GM23338 (cell line): ENCODE data around the gene TRIO.

Source experiments
- CREB1 ChIP-seq: fragments of 250-450 bp; sonication (Bioruptor Pico); IDR thresholded peaks from 2 replicates; pipeline ENCODE4 v1.5.0; 2020; ENCODE audit warnings: low read depth, mild to moderate bottlenecking, moderate library complexity
- CTCF ChIP-seq, 2 experiments: fragments of 200-600 bp in 1 of 2; sonication (generic) in 1 of 2; conservative IDR thresholded peaks; 2 replicates each; pipeline versions ENCODE4 v1.5.1 to v1.6.1; 2016 to 2017; ENCODE audit warnings: antibody characterized with exemption in 2 of 2, low read depth in 2 of 2, mild to moderate bottlenecking in 2 of 2, moderate library complexity in 1 of 2
- ETS1 ChIP-seq: IDR thresholded peaks from 2 replicates; pipeline ENCODE4 v1.6.1; 2016; ENCODE audit warnings: antibody characterized with exemption
- EZH2 ChIP-seq: fragments of 200-600 bp; sonication (generic); IDR thresholded peaks from one replicate; pipeline ENCODE4 v1.8.0; 2017; ENCODE audit warnings: antibody characterized with exemption, mild to moderate bottlenecking, low read depth; ENCODE audit not compliant: unreplicated experiment
- EZH2phosphoT487 ChIP-seq: fragments of 200-600 bp; sonication (generic); IDR thresholded peaks from one replicate; pipeline ENCODE4 v1.8.1; 2018; ENCODE audit warnings: antibody characterized with exemption; ENCODE audit not compliant: unreplicated experiment
- JUNB ChIP-seq: IDR thresholded peaks from one replicate; pipeline ENCODE4 v1.6.1; 2016; ENCODE audit warnings: antibody characterized with exemption; ENCODE audit not compliant: unreplicated experiment
- NANOG ChIP-seq: IDR thresholded peaks from 2 replicates; pipeline ENCODE4 v1.6.1; 2016; ENCODE audit warnings: antibody characterized with exemption, borderline replicate concordance
- POLR2AphosphoS5 ChIP-seq: IDR thresholded peaks from 2 replicates; pipeline ENCODE4 v1.6.1; 2016; ENCODE audit warnings: antibody characterized with exemption, low read depth
- REST ChIP-seq: IDR thresholded peaks from one replicate; pipeline ENCODE4 v1.6.1; 2018; ENCODE audit warnings: antibody characterized with exemption; ENCODE audit not compliant: unreplicated experiment
- STAT1 ChIP-seq: IDR thresholded peaks from one replicate; pipeline ENCODE4 v1.6.1; 2016; ENCODE audit warnings: antibody characterized with exemption; ENCODE audit not compliant: unreplicated experiment
- ZNF114 ChIP-seq: fragments of 250-450 bp; sonication (Bioruptor Pico); IDR thresholded peaks from 2 replicates; pipeline ENCODE4 v1.5.0; 2020; ENCODE audit warnings: mild to moderate bottlenecking, moderate library complexity
- ZNF331 ChIP-seq: fragments of 250-450 bp; sonication (Bioruptor Pico); IDR thresholded peaks from 2 replicates; pipeline ENCODE4 v1.5.0; 2020; ENCODE audit warnings: low read depth, mild to moderate bottlenecking, moderate library complexity
- ZNF462 ChIP-seq: fragments of 250-450 bp; sonication (Bioruptor Pico); IDR thresholded peaks from 2 replicates; pipeline ENCODE4 v1.5.0; 2020; ENCODE audit warnings: mild to moderate bottlenecking, moderate library complexity

- no peak for TF ChIP-seq CTCF (conservative IDR thresholded peaks at IDR 0.05; ENCODE audit: low read depth in 2 of 2)
- TF ChIP-seq POLR2AphosphoS5, result no peak
- no peak for TF ChIP-seq REST
- no peak for TF ChIP-seq EZH2
- TF ChIP-seq CREB1 (CRISPR knock-in tag), result no peak
- no peak for TF ChIP-seq ZNF114 (CRISPR knock-in tag)
- no peak for TF ChIP-seq EZH2phosphoT487
- no peak for TF ChIP-seq STAT1
- TF ChIP-seq ZNF331, result no peak
- TF ChIP-seq ETS1, result no peak
- TF ChIP-seq JUNB, result no peak
- no peak for TF ChIP-seq NANOG
- TF ChIP-seq ZNF462, result no peak
These were observed 165.4 kb downstream of the TRIO start for GRCh38 chr5:14308384-14309154.
